H9 (cell line): Measurements from ENCODE around the gene MRPS27. TPM values are rescaled to one million over a fixed set of nuclear protein-coding genes. Genes with fewer than 3 reads are reported as not detected.

Experiments used
- DNase-seq: peaks from one replicate; pipeline ENCODE4 v3.0.0-alpha.2; 2017
- H2AFZ ChIP-seq: one replicate; pipeline ENCODE4 v1.6.1; 2013; ENCODE audit warnings: mild to moderate bottlenecking, low read length, control low read depth, moderate library complexity
- H2AK5ac ChIP-seq: 2 replicates; pipeline ENCODE4 v1.6.1; 2013; ENCODE audit warnings: low read length, control low read depth, mixed read lengths; ENCODE audit not compliant: insufficient read length
- H2BK120ac ChIP-seq: one replicate; pipeline ENCODE4 v1.6.1; 2013; ENCODE audit warnings: low read depth, mild to moderate bottlenecking, low read length, control low read depth, inconsistent platforms; ENCODE audit not compliant: poor library complexity, severe bottlenecking
- H2BK12ac ChIP-seq: 2 replicates; pipeline ENCODE4 v1.6.1; 2013; ENCODE audit warnings: low read length, control low read depth, mixed read lengths, low read depth; ENCODE audit not compliant: insufficient read length
- H2BK15ac ChIP-seq: 2 replicates; pipeline ENCODE4 v1.6.1; 2013; ENCODE audit warnings: low read depth, low read length, control low read depth
- H2BK20ac ChIP-seq: one replicate; pipeline ENCODE4 v1.6.1; 2013; ENCODE audit warnings: low read depth, mild to moderate bottlenecking, low read length, control low read depth, inconsistent platforms; ENCODE audit not compliant: poor library complexity, severe bottlenecking
- H2BK5ac ChIP-seq: 2 replicates; pipeline ENCODE4 v1.6.1; 2013; ENCODE audit warnings: low read length, control low read depth, mixed read lengths; ENCODE audit not compliant: insufficient read length
- H3K14ac ChIP-seq: 2 replicates; pipeline ENCODE4 v1.6.1; 2013; ENCODE audit warnings: low read length, control low read depth; ENCODE audit not compliant: insufficient read depth
- H3K18ac ChIP-seq: 2 replicates; pipeline ENCODE4 v1.6.1; 2013; ENCODE audit warnings: low read depth, mild to moderate bottlenecking, mixed read lengths, low read length, control low read depth; ENCODE audit not compliant: insufficient read length
- H3K23ac ChIP-seq: 2 replicates; pipeline ENCODE4 v1.6.1; 2013; ENCODE audit warnings: low read length, control low read depth, mixed read lengths, low read depth; ENCODE audit not compliant: insufficient read length
- H3K23me2 ChIP-seq: 2 replicates; pipeline ENCODE4 v1.6.1; 2013; ENCODE audit warnings: low read depth, mild to moderate bottlenecking, mixed read lengths, low read length, control low read depth; ENCODE audit not compliant: insufficient read length, poor library complexity, severe bottlenecking
- H3K27ac ChIP-seq: 2 replicates; pipeline ENCODE4 v1.5.1; 2013; ENCODE audit warnings: low read length, control low read depth, mixed read lengths, low read depth; ENCODE audit not compliant: insufficient read length
- H3K27me3 ChIP-seq: 2 replicates; pipeline ENCODE4 v1.6.1; 2013; ENCODE audit warnings: low read length, control low read depth, inconsistent platforms; ENCODE audit not compliant: insufficient read depth
- H3K4ac ChIP-seq: 2 replicates; pipeline ENCODE4 v1.6.1; 2013; ENCODE audit warnings: low read depth, mild to moderate bottlenecking, control low read depth, inconsistent platforms, low read length, moderate library complexity
- H3K4me1 ChIP-seq: 2 replicates; pipeline ENCODE4 v1.6.1; 2013; ENCODE audit warnings: low read length, control low read depth, inconsistent platforms; ENCODE audit not compliant: insufficient read depth
- H3K4me2 ChIP-seq: 2 replicates; pipeline ENCODE4 v1.6.1; 2013; ENCODE audit warnings: low read length, control low read depth, mixed read lengths; ENCODE audit not compliant: insufficient read length, insufficient read depth
- H3K56ac ChIP-seq: 2 replicates; pipeline ENCODE4 v1.6.1; 2013; ENCODE audit warnings: low read depth, mild to moderate bottlenecking, mixed read lengths, low read length, control low read depth; ENCODE audit not compliant: insufficient read length
- H3K79me1 ChIP-seq: 2 replicates; pipeline ENCODE4 v1.6.1; 2013; ENCODE audit warnings: low read depth, mild to moderate bottlenecking, moderate library complexity, low read length, control low read depth, inconsistent platforms; ENCODE audit not compliant: insufficient read depth, poor library complexity, severe bottlenecking
- H3K79me2 ChIP-seq: 2 replicates; pipeline ENCODE4 v1.6.1; 2013; ENCODE audit warnings: low read length, control low read depth, inconsistent platforms; ENCODE audit not compliant: insufficient read depth
- H3K9ac ChIP-seq: 2 replicates; pipeline ENCODE4 v1.6.1; 2013; ENCODE audit warnings: low read length, control low read depth, mixed read lengths; ENCODE audit not compliant: insufficient read length; ENCODE audit errors: extremely low read depth
- H3K9me3 ChIP-seq: one replicate; pipeline ENCODE4 v1.6.1; 2013; ENCODE audit warnings: low read depth, low read length, inconsistent platforms; ENCODE audit not compliant: control insufficient read depth
- H3T11ph ChIP-seq: one replicate; pipeline ENCODE4 v1.6.1; 2013; ENCODE audit warnings: mild to moderate bottlenecking, low read length, control low read depth, inconsistent platforms
- H4K20me1 ChIP-seq: one replicate; pipeline ENCODE4 v1.6.1; 2013; ENCODE audit not compliant: control insufficient read depth, insufficient read length, insufficient read depth
- H4K5ac ChIP-seq: 2 replicates; pipeline ENCODE4 v1.6.1; 2013; ENCODE audit warnings: low read depth, mild to moderate bottlenecking, mixed read lengths, low read length, control low read depth; ENCODE audit not compliant: insufficient read length
- H4K8ac ChIP-seq: replicated peaks from 2 replicates; pipeline ENCODE4 v1.6.1; 2013; ENCODE audit warnings: low read length, control low read depth, mixed read lengths, low read depth; ENCODE audit not compliant: insufficient read length
- H4K91ac ChIP-seq: 2 replicates; pipeline ENCODE4 v1.6.1; 2013; ENCODE audit warnings: low read depth, mild to moderate bottlenecking, moderate library complexity, mixed read lengths, low read length, control low read depth; ENCODE audit not compliant: insufficient read length
- H3K27ac Mint-ChIP-seq, 3 experiments: 2 replicates in 2 of 3; 3 replicates in 1 of 3; pipeline ENCODE4 v1.8.0; 2020 to 2021; ENCODE audit warnings: mixed read lengths in 3 of 3, mild to moderate bottlenecking in 1 of 3, moderate library complexity in 1 of 3
- H3K27me3 Mint-ChIP-seq: 2 replicates; pipeline ENCODE4 v1.8.0; 2021; ENCODE audit warnings: low read depth, mild to moderate bottlenecking, moderate library complexity, mixed read lengths
- H3K36me3 Mint-ChIP-seq, 3 experiments: 2 replicates in 2 of 3; 3 replicates in 1 of 3; pipeline ENCODE4 v1.8.0; 2020 to 2021; ENCODE audit warnings: low read depth in 3 of 3, mixed read lengths in 3 of 3; ENCODE audit not compliant: insufficient read depth in 1 of 3
- H3K4me1 Mint-ChIP-seq, 2 experiments: 2 replicates each; pipeline ENCODE4 v1.8.0; 2020; ENCODE audit warnings: mixed read lengths in 2 of 2
- H3K4me3 Mint-ChIP-seq, 2 experiments: 2 replicates in 1 of 2; 3 replicates in 1 of 2; pipeline ENCODE4 v1.8.0; 2020 to 2021; ENCODE audit warnings: mild to moderate bottlenecking in 2 of 2, mixed read lengths in 2 of 2, moderate library complexity in 1 of 2
- H3K9me3 Mint-ChIP-seq, 2 experiments: 2 replicates in 1 of 2; 3 replicates in 1 of 2; pipeline ENCODE4 v1.8.0; 2020; ENCODE audit warnings: mild to moderate bottlenecking in 2 of 2, mixed read lengths in 2 of 2, moderate library complexity in 1 of 2
- WGBS: extraction: QIAGEN DNeasy Blood & Tissue Kit; methylation state at CpG from one replicate; pipeline ENCODE4 v1.1.7; 2013; ENCODE audit warnings: missing lambda C conversion rate, low lambda C conversion rate, mixed read lengths; ENCODE audit not compliant: insufficient read length; ENCODE audit errors: extremely low coverage; 5-methylcytosine and 5-hydroxymethylcytosine counted together
- total RNA-seq: library from RNA; stranded (reverse); gene quantifications from 2 replicates; pipeline ENCODE4 v1.2.1, GENCODE V29; 2021
- TF ChIP-seq, protein P1 (sequence below): fragments of 200-600 bp; sonication (generic); conservative IDR thresholded peaks from 3 replicates; pipeline ENCODE4 v1.8.0; 2021; ENCODE audit warnings: antibody characterized with exemption, mild to moderate bottlenecking

The MRPS27 gene
- total RNA-seq, 1 experiment from 2014 or later: 83.3 TPM

DNA sequence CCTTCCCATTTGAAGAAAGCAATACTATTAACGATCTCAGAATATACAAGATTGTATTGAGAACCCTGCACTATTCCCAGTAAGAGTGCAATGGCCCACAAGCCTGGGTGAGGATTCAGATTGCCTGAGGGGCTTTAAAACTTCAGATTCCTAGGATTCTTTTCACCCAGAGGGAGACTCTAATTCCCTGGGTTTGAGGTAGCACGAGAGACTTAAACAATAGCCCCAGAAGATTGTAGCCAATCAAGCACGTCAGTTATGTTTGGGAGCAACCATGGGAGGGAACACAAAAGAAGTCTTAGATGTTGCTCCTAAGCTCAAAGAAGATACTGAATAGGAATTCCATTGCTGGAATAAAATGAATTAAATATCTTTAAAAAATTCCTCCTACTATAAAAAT is 17.9 kb downstream of the MRPS27 start:
- no peak overlapping the region for H2BK120ac ChIP-seq
- H3K79me1 ChIP-seq: peaks cover 9% of the 10 kb centered on the region
- no peak overlapping the region for H2AK5ac ChIP-seq
- Mint-ChIP-seq H3K4me3 (peak overlapping the region; percentile 1 to 16; a peak in 1 of 5 replicates), H3K36me3 (peaks cover 11 to 24% (median 14%) of the 10 kb centered on the region in 3 experiments; a peak in 6 of 7 replicates), H3K27ac (peak overlapping the region; percentile 82 to 96 (median 92); a peak in 6 of 7 replicates), H3K9me3 (no peaks in the 10 kb centered on the region; a peak in 1 of 5 replicates), H3K4me1 (peaks cover 46 to 53% of the 10 kb centered on the region in 2 experiments), H3K27me3 (no peaks in the 10 kb centered on the region)
- no peak overlapping the region for H3K9ac ChIP-seq
- peak overlapping the region; percentile 42 for H3K27ac ChIP-seq
- no peak overlapping the region for H3K18ac ChIP-seq
- H3K27me3 ChIP-seq: no peaks in the 10 kb centered on the region
- H2BK15ac ChIP-seq: no peak overlapping the region
- no peak overlapping the region for H3K4me2 ChIP-seq
- H3K23ac ChIP-seq: no peak overlapping the region
- H3K23me2 ChIP-seq: no peaks in the 10 kb centered on the region
- H3K56ac ChIP-seq: no peak overlapping the region
- no peak overlapping the region for H4K91ac ChIP-seq
- no peak overlapping the region for H3T11ph ChIP-seq
- H2AFZ ChIP-seq: no peak overlapping the region
- no peak overlapping the region for H2BK20ac ChIP-seq
- no peaks in the 10 kb centered on the region for H3K9me3 ChIP-seq
- H4K5ac ChIP-seq: no peak overlapping the region
- H3K4me1 ChIP-seq: peaks cover 13% of the 10 kb centered on the region; the same call in 1 of the 2 replicates
- no CpG with 5 or more reads among the region's 3 CpGs for WGBS
- TF ChIP-seq, protein P1, sequence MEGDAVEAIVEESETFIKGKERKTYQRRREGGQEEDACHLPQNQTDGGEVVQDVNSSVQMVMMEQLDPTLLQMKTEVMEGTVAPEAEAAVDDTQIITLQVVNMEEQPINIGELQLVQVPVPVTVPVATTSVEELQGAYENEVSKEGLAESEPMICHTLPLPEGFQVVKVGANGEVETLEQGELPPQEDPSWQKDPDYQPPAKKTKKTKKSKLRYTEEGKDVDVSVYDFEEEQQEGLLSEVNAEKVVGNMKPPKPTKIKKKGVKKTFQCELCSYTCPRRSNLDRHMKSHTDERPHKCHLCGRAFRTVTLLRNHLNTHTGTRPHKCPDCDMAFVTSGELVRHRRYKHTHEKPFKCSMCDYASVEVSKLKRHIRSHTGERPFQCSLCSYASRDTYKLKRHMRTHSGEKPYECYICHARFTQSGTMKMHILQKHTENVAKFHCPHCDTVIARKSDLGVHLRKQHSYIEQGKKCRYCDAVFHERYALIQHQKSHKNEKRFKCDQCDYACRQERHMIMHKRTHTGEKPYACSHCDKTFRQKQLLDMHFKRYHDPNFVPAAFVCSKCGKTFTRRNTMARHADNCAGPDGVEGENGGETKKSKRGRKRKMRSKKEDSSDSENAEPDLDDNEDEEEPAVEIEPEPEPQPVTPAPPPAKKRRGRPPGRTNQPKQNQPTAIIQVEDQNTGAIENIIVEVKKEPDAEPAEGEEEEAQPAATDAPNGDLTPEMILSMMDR: no peak
- no peaks in the 10 kb centered on the region for H4K20me1 ChIP-seq
- H3K4ac ChIP-seq: no peak overlapping the region
- peak; percentile 68 for DNase-seq
- H3K14ac ChIP-seq: no peak overlapping the region
- H3K79me2 ChIP-seq: peaks cover 13% of the 10 kb centered on the region
- H4K8ac ChIP-seq: no peak overlapping the region
- H2BK5ac ChIP-seq: no peak overlapping the region
- no peak overlapping the region for H2BK12ac ChIP-seq
